Vagina (tissue), 2 donors: ENCODE measurements around the gene EXOC1L.

ENCODE experiments used
- POLR2A ChIP-seq, 2 donors: fragments of 450-650 bp; IDR thresholded peaks; one replicate each; pipeline ENCODE4 v1.6.1; 2017; ENCODE audit warnings: antibody characterized with exemption in 2 of 2, mild to moderate bottlenecking in 2 of 2, moderate library complexity in 2 of 2
- POLR2AphosphoS5 ChIP-seq, 2 donors: sonication (generic); formaldehyde crosslinking; IDR thresholded peaks; one replicate each; pipeline ENCODE4 v1.9.0; 2017; ENCODE audit warnings: antibody characterized with exemption in 2 of 2, mild to moderate bottlenecking in 2 of 2, low read depth in 1 of 2; ENCODE audit not compliant: insufficient read depth in 1 of 2
- TF ChIP-seq, protein P1 (sequence below), 3 experiments: fragments of 450-650 bp in 2 of 3; fragments of 200-600 bp in 1 of 3; sonication (generic) in 1 of 3; IDR thresholded peaks; one replicate each; pipeline ENCODE4 v1.5.1; 2017 to 2019; ENCODE audit warnings: antibody characterized with exemption in 3 of 3, mild to moderate bottlenecking in 2 of 3, moderate library complexity in 2 of 3

DNA sequence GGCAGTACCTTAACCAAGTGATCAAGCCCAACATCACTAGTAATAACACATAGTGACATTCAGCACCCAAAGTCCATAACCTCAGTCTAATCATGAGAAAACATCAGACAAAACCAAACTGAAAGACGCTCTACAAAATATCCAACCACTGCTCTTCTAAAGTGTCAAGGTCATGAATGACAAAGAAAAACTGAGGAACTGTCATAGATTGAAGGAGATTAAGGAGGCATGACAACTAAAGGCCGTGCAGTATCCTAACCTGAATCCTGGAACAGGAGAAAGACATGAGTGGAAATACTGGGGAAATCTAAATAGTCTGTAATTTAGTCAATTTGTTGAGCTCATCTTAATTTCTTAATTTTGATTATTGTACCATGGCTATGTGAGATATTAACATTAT, 38.2 kb upstream of the EXOC1L start:
- TF ChIP-seq, protein P1, sequence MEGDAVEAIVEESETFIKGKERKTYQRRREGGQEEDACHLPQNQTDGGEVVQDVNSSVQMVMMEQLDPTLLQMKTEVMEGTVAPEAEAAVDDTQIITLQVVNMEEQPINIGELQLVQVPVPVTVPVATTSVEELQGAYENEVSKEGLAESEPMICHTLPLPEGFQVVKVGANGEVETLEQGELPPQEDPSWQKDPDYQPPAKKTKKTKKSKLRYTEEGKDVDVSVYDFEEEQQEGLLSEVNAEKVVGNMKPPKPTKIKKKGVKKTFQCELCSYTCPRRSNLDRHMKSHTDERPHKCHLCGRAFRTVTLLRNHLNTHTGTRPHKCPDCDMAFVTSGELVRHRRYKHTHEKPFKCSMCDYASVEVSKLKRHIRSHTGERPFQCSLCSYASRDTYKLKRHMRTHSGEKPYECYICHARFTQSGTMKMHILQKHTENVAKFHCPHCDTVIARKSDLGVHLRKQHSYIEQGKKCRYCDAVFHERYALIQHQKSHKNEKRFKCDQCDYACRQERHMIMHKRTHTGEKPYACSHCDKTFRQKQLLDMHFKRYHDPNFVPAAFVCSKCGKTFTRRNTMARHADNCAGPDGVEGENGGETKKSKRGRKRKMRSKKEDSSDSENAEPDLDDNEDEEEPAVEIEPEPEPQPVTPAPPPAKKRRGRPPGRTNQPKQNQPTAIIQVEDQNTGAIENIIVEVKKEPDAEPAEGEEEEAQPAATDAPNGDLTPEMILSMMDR (IDR thresholded peaks at IDR 0.05), result no peak
- TF ChIP-seq POLR2AphosphoS5 (IDR thresholded peaks at IDR 0.05; ENCODE audit: insufficient read depth in 1 of 2, low read depth in 1 of 2) (no peak), POLR2A (IDR thresholded peaks at IDR 0.05) (no peak)
